GM18951 (cell line): Measurements from ENCODE around the gene TRIO.

ENCODE experiments used
- POLR2A ChIP-seq: IDR thresholded peaks from 4 replicates; pipeline ENCODE4 v1.6.1; 2011; ENCODE audit warnings: mild to moderate bottlenecking; ENCODE audit not compliant: insufficient read length, insufficient read depth; ENCODE audit errors: extremely low read depth
- in situ Hi-C: fragments of 300-500 bp; cut with MboI; formaldehyde crosslinking; loops from one replicate; pipeline ENCODE4 v1.12.0; 2022; ENCODE audit warnings: low sequenced_read_pairs, mixed read lengths, inconsistent platforms; ENCODE audit not compliant: unreplicated experiment

TRIO gene

DNA sequence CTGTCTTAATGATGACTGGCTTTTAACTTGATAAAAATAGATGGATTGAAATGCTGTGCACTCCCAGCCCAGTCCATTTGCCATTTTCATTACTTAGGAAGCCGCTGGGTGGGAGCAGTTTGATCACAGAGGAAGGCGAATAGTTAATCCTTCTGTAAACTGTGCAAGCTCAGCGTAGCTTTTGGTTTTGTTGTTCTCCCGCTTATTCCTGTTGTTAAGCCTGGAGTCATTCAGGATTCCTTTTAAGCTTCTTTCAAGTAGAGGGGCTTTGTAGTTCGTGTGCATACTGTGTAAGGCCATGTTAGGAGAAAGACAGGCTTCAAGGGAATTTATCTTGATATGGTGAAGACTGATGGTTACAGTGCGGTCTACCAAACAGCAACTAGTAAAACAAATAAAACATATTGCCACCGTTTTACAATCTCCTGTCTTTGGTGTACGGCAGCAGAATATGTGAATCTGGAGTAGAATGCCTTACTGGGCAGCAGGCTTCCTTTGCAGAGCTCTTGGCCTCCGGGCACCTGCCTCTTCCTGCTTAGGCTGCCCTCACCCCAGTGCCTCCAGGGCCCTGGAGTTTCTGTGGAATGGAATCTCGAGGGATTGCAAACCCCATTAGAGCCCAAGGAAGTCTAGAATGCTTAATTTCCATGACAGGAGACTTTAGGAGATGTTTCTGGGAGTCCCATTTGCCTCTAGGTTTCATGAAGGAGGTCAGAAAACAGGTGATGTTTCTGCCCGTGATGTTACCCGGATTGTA lies 141.4 kb downstream of the TRIO start:
- in situ Hi-C loops = no loop called here
- TF ChIP-seq POLR2A = no peak

DNA sequence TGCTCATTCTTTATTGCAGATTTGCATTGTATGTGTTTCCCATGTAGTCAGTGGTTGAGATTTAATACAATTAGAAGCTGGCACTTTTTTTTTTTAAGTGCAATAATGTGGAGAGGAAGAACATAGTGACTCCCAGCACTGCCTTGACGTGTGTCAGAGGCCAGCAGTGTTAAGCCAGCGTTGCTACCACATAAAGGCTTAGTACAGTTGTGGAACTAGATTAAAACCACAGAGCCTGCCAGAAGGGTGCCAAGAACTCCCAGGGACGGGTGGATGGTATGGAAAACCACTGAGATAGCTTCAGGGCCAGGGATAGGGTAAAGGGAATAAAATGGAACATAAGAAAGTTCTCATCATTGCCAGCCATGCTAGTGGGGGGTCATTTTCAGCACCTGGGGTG lies 142.9 kb downstream of the TRIO start:
- in situ Hi-C loops = no loop called here
- no peak for TF ChIP-seq POLR2A

DNA sequence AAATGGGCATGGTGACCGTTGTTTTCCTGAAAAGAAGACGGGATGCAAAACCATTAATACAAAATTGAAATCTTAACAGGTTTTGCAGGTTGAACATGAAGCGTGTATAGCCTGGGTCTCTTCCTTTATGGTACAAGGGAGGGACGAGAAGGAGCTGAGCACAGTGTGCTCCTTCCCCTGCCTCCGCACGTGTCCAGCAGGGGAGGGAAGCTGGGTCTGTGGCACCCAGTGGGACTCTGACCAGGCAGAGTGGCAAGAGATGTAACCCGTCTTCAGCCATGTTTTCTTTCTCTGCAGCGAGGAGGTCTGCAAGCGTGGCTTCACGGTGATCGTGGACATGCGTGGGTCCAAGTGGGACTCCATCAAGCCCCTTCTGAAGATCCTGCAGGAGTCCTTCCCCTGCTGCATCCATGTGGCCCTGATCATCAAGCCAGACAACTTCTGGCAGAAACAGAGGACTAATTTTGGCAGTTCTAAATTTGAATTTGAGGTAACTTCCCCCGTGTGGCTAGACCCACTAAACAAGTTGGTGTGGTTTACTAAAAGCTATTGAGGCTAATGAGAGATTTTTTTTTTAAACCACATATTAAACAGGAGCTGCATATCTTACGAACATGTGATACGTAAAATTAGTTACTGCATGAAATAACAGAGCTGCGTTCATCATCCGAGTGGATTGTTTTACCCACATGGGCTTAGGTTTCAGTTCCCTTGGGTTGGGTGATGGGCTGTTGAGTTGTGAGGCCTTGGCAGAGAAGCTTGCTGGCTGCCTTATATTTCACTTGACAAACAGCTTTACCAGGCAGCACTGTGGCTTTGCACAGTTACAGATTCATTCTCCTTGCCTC lies 143.7 kb downstream of the TRIO start:
- no peak for TF ChIP-seq POLR2A

DNA sequence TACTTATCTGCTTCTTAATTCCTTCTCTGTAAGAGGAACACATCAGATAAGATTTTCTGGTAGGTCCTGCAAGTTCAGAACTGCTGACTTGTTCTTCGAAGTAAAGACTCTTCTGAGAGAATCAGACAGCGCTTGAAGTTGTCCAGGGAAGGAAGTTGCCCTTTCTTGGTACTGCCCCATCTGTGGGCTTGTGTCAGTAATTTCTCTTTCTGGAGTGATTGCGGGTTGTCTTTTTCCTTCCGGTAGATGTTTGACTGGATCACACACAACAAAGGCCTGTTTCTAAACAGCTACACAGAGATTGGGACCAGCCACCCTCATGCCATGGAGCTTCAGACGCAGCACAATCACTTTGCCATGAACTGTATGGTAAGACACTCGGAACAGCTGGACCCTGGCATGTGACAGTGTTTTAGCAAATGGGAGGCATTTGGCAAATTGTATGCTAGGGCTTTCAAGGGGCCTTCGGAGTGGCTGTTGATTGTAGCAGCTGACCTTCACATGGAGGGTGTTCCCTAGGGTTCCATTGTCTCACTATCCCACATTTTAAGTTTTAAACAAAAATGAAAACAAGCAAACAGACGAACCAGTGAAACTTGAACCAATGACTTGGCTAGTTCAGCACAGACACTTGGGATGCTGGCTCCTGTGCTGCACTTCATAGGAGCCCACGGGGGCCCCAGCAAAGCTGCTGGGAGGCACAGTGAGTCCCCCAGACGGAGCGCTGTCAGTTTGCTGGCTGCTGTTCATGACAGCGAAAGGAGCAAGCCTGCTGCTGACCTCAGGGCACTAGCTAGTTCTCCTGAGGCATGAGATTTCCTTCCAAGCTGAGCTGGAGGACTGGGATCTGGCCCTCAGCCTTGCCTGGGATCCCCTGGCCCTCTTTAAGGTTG lies 149.9 kb downstream of the TRIO start:
- TF ChIP-seq POLR2A = no peak
- in situ Hi-C loops = no loop called here

More for the DNA sequence above, 143.7 kb downstream of the TRIO start:
- in situ Hi-C loops = no loop called here

DNA sequence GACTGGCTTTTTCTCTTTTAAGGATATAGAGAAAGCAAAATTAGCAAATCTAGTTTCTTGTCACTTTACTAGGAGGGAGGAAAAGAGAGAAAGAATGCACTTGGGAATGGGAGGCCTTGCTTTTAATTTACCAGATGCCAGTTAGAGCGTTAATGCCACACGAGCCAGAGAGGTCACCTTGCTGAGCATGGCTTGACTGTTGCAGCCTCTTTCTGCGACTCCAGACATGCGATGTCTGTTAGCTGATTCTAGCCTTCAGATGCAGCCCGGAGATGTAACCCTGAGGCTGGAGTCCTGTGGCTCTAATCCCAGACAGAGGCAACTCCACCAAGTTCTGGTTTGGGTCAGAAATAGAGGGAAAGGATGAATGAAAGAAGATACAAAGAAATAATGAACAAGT lies 152.5 kb downstream of the TRIO start:
- in situ Hi-C loops = no loop called here
- TF ChIP-seq POLR2A = no peak

DNA sequence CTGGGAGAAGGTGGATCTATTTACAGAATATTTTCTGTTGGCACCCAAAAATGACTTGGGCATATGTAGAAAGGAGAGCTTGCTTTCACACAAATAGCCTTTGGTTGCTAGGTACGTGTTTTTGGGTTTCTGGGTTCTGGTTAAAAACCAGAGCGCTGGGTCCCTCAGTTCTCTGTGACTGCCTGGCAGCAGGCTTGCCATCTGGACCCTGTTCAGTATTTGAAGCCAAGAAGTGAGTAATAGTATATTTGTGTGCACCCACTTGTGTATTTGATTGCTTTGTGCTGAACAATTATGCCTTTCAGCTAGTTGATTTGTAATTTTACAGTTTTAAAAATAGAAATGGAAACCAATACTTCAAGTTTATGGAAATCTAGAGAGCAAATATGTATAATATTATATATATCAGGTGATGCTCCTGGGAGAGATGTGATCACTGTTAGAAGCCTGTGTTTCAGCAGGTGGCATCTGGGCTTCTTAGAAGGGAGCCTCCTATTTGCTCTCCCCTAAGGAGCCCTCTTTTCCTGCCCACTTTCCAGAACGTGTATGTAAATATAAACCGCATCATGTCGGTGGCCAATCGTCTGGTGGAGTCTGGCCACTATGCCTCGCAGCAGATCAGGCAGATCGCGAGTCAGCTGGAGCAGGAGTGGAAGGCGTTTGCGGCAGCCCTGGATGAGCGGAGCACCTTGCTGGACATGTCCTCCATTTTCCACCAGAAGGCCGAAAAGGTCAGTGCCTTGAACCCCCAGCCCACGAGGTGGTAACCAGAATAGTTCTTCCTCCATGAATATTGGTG lies 153.6 kb downstream of the TRIO start:
- no peak for TF ChIP-seq POLR2A
- in situ Hi-C loops = no loop called here

DNA sequence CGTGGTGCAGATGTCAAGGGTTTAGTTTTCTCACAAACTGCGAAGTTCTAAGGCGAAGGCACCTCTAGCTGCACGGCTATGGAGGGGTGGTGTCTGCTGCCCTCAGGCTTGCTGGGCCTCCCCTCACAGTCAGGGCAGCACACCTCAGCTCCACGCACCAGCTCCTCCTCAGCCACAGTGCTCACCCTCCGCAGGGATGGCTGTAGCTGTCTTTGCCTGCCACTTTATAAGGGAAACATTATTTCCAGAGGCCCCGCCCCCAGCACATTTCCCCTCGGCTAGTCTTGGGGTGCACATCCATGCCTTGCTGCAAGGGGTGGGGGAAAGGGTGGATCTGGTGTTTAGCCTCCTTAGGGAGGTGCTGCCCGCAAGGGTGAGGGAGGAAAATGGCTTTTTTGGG lies 154.6 kb downstream of the TRIO start:
- in situ Hi-C loops = no loop called here
- TF ChIP-seq POLR2A = no peak

DNA sequence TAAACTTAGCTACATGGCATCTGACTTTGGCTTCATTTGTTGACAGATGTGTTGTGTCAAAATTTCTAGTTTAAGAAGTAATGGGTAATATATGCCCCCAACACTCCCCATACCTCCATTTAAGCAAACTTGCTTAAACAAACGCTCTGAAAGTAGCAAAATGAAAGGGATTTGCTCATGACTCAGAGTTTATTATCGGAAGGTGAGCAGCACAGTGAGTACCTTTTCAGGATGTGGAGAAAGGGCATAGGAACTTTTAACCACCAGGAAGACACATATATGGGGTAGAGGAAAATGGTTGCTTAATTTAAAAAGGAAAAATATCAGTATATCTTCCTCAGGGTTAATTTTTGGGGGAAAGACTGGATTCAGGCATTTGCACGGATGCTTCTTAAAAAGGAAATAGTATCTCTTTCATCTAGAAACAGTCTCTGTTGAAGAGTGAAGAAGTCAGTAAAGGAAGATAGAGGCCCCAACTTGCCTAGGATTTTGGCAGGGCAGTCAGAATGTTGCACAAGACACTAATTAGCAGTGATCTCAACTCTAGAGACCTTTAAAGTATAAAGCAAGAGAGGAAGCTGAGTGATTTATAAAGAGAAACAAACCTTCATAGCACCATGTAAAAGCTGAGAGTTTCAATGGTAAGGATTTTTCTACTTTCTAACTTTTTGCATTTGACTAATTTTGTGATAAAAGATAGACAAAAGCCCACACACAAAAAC lies 155.1 kb downstream of the TRIO start:
- no peak for TF ChIP-seq POLR2A
- in situ Hi-C loops = no loop called here

DNA sequence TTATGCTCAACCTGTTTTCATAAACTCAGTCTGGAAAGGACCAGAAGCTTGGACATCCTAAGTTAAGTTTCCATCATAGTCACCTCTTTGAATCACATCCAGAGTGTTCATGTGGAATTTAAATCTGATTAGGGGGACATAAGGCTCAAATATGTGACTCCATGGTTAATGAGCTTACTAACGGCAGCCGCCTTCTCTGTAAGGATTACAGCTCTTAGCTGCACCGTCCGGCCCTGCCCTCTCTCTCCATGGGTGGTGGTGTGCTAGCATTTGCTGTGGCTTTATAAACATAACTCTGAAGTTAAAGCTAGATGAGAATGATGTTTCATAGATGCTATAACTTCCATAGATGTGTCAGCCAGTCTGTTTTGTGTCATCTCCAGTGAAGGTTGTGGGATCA lies 156.5 kb downstream of the TRIO start:
- in situ Hi-C loops = no loop called here
- TF ChIP-seq POLR2A = no peak

DNA sequence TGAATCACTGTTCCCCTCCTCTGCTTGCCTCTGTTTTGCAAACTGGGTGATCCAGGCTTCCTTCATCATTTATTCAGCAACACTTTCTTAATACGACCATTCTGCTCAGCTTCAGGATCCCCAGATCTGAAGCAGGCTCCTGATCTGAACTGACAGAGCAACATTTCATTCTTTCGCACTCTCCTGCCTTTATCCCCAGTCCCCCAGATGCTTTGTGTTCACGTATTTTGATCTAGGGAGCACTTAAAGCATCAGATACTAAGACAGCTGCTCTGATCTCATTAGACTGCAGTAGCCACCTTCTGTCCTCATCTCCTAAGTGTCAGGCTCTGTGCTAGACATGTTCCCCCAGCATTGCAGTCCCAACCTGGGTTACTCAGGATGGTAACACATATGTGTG lies 158.0 kb downstream of the TRIO start:
- no peak for TF ChIP-seq POLR2A
- in situ Hi-C loops = no loop called here

DNA sequence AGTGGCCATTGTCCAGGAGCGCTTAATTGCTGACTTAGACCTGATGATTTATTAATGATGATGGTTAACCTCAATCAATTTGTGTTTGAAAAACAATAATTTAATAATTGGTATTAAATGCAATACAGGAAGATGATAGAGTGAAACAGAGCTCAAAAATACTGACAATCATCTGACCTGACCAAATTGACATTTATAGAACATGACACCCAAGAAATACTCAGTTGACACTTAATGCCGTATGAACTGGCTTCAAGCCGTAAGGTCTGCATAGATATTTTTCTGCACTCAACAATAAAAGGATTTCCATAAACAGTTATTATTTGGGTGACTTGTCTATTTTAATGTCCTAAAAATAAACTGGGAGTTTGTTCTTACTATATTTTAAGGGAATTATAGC lies 159.2 kb downstream of the TRIO start:
- TF ChIP-seq POLR2A = no peak
- in situ Hi-C loops = no loop called here

DNA sequence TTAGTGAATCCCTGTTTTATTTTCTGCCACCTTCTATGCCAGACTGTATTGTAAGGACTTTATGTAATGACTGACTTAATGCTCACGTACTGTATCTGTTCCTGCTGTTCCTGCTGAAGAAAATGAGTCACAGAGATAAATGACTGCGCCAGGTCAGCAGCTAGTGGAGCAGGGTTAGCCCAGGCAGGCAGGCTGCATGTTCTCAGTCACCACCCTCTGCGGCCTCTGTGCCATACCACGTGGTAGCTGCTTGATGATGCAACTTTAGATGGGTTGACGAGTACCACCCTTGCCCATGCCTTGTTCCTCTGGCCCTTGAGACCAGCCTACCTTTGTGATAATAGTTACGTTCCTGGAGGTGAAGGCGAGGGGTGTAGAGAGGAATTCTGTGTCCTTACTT lies 161.9 kb downstream of the TRIO start:
- TF ChIP-seq POLR2A = no peak
- in situ Hi-C loops = no loop called here

DNA sequence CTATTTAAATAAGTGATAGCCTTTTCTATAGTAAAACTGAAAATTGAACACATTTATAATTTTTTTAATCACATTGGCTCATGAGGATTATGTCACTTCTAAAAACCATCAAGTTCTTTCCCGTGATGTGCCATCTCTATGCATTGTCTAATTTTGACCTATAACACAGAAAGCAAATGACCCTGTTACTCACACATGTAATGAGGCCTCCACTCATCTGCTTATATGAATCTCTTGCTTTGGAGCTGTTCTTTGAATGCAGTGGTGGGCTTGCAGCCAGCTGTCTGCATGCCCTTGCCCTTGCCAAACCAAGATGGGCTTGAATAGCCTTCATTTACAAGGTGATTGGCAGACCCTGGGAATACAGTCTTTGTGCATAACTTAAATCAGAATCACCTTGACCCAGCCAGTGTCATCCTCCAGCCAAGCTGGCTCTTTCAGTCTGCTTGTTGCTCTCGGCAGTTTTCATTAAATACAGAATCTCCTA lies 163.2 kb downstream of the TRIO start:
- no peak for TF ChIP-seq POLR2A
- in situ Hi-C loops = no loop called here
